C4-2B (cell line): ENCODE results near the gene NR6A1.

Source experiments
- H3K27ac ChIP-seq: fragments of 450-650 bp; 2 replicates; pipeline ENCODE4 v1.5.1; 2017
- CTCF ChIP-seq: fragments of 450-650 bp; conservative IDR thresholded peaks from 2 replicates; pipeline ENCODE4 v1.5.1; 2017; ENCODE audit warnings: mild to moderate bottlenecking
- ZFX ChIP-seq: fragments of 450-650 bp; IDR thresholded peaks from 2 replicates; pipeline ENCODE4 v1.6.1; 2017

Gene NR6A1

DNA sequence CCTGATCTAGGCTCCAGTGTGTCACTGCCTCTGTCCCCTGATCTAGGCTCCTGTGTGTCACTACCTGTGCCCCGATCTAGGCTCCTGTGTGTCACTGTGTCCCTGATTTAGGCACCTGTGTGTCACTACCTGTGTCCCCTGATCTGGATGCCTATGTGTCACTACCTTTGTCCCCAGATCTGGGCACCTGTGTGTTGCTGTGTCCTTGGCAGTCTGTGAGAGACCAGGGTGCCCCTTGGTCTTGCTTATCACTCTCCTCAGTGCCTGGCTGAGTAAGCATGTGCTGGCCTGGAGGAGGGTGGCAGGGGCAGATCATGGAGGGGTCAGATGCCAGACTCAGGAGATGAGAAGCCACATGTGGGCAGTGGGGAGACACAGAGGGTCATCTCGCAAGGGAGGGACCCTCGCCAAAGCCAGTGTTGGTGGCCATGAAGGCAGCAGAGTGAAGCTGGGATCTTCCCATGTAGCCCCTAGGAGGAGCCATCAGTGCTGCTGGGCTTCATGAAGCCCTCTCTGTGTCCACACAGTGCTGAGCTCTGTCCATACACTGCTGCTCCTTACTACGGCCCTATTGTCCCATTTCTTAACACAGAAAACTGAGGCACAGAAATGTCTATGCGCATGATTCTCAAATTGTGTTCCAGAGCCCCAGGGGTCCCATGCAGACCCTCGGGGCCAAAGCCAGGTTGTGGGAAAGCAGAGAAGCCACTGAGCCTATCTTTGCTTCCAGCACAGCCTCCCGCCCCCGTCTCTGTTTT lies 21.3 kb upstream of the NR6A1 start:
- TF ChIP-seq ZFX (no peak), CTCF (no peak)
- H3K27ac ChIP-seq, result no peak overlapping the region

GRCh38 chr9:124790801-124791505 lies 19.8 kb upstream of the NR6A1 start:
- no peak overlapping the region for H3K27ac ChIP-seq
- TF ChIP-seq CTCF (no peak), ZFX (no peak)

GRCh38 chr9:124790301-124790700 lies 19.2 kb upstream of the NR6A1 start:
- TF ChIP-seq ZFX, result no peak
- no peak for TF ChIP-seq CTCF
- H3K27ac ChIP-seq, result no peak overlapping the region

- no peak overlapping the region for H3K27ac ChIP-seq
- TF ChIP-seq CTCF (no peak), ZFX (no peak)
Measured at GRCh38 chr9:124789531-124789930, 18.4 kb upstream of the NR6A1 start.

DNA sequence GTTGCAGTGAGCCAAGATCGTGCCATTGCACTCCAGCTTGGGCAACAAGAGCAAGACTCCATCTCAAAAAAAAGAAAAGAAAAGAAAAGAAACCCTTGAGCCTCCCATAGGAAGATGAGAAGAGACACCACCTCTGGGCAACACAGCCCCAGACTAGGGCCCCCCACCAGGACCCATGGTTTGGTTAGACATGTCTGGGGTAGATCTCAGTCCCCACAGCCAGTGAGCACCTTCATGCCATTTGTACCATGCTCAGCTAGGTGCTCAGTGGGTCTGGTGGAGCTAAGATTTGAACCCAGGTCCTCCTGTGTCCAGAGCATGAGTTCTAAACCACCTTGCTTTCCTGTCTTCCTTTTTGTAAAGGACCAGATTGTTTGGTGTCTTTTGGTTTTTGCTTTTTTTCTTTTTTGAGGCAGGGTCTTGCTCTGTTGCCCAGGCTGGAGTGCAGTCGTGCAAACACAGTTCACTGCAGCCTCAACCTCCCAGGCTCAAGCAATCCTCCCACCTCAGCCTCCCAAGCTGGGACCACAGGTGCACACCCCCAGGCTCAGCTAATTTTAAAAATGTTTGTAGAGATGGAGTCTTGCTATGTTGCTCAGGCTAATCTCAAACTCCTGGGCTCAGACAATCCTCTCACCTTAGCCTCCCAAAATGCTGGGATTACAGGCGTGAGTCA lies 17.6 kb upstream of the NR6A1 start:
- H3K27ac ChIP-seq, result no peak overlapping the region
- TF ChIP-seq ZFX (no peak), CTCF (no peak)

- no peak overlapping the region for H3K27ac ChIP-seq
- TF ChIP-seq ZFX (no peak), CTCF (no peak)
Measured at GRCh38 chr9:124786881-124787573, 15.9 kb upstream of the NR6A1 start.
